Measurements from ENCODE around the gene SVIL.

DNA sequence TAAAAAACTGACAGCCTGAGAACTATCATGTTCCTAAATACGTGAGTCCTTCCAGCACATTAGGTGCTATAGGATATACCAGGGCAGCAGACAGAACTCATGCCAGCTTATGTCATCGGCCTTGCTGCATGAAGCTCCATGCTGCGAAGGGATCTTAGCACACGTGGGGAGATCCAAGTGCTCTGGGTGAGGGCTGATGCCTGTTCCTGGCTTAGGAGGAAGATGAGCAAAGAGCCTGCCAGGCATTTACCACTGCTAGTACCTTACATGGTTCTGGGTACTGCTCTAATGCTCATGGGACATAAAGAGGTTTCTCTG lies 43.2 kb downstream of the SVIL start:
- TF ChIP-seq, protein P1, sequence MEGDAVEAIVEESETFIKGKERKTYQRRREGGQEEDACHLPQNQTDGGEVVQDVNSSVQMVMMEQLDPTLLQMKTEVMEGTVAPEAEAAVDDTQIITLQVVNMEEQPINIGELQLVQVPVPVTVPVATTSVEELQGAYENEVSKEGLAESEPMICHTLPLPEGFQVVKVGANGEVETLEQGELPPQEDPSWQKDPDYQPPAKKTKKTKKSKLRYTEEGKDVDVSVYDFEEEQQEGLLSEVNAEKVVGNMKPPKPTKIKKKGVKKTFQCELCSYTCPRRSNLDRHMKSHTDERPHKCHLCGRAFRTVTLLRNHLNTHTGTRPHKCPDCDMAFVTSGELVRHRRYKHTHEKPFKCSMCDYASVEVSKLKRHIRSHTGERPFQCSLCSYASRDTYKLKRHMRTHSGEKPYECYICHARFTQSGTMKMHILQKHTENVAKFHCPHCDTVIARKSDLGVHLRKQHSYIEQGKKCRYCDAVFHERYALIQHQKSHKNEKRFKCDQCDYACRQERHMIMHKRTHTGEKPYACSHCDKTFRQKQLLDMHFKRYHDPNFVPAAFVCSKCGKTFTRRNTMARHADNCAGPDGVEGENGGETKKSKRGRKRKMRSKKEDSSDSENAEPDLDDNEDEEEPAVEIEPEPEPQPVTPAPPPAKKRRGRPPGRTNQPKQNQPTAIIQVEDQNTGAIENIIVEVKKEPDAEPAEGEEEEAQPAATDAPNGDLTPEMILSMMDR (IDR thresholded peaks at IDR 0.05): no peak
- TF ChIP-seq EP300 (IDR thresholded peaks at IDR 0.05): no peak
- TF ChIP-seq POLR2AphosphoS5 (IDR thresholded peaks at IDR 0.05): peak; percentile 43 to 54

All from esophagus muscularis mucosa (tissue), 4 donors.